A549 (cell line): ENCODE results near the gene FAM216B. TPM values are rescaled to one million over a fixed set of nuclear protein-coding genes. Genes with fewer than 3 reads are reported as not detected.
A peak's percentile ranks its signal among the peaks of the same experiment; 100 is the strongest.

Source experiments
- ATAC-seq, 2 experiments: fragments of 200-7000 bp in 1 of 2; fragments of >200 bp in 1 of 2; cut with Nextera tagmentation in 1 of 2; cut with Tn5 transposase in 1 of 2; 3 replicates each; pipeline versions ENCODE4 v1.8.0 to v1.9.1; 2018 to 2020; ENCODE audit warnings: mild to moderate bottlenecking in 1 of 2, moderate library complexity in 1 of 2
- CTCF ChIA-PET: fragments of 300-600 bp; sonication (Branson Sonifier 250); formaldehyde crosslinking; extraction: SDS; loops from one replicate; lab custom pipeline; 2021; ENCODE audit warnings: antibody characterized with exemption, inconsistent platforms; lab: Yijun Ruan, JAX
- POLR2A ChIA-PET: fragments of 350-600 bp; formaldehyde crosslinking; extraction: SDS; loops from one replicate; lab custom pipeline; 2021; ENCODE audit warnings: antibody characterized with exemption, inconsistent platforms; lab: Yijun Ruan, JAX
- DNase-seq, 2 experiments: peaks; one replicate each; pipeline versions ENCODE4 v3.0.0 to v3.0.0-alpha.2; 2011 to 2016; ENCODE audit warnings: low read depth in 1 of 2, low spot score in 1 of 2
- FAIRE-seq: peaks from 2 replicates; lab custom pipeline; 2011; peaks lifted over from hg19 to GRCh38; lab: Jason Lieb, UNC
- H3K27ac ChIP-seq, 2 experiments: fragments of >200 bp; sonication (Bioruptor Twin); formaldehyde crosslinking; 3 replicates each; pipeline ENCODE4 v1.5.1; 2016 to 2017
- H3K4me1 ChIP-seq: fragments of >200 bp; sonication (Bioruptor Twin); formaldehyde crosslinking; 3 replicates; pipeline ENCODE4 v1.6.1; 2016
- H3K4me2 ChIP-seq: fragments of >200 bp; sonication (Bioruptor Twin); formaldehyde crosslinking; 3 replicates; pipeline ENCODE4 v1.6.1; 2016
- H3K4me3 ChIP-seq: fragments of >200 bp; sonication (Bioruptor Twin); formaldehyde crosslinking; 3 replicates; pipeline ENCODE4 v1.5.1; 2016
- H3K9me3 ChIP-seq: fragments of >200 bp; sonication (Bioruptor Twin); formaldehyde crosslinking; 3 replicates; pipeline ENCODE4 v1.6.1; 2016
- CHD2 ChIP-seq: fragments of 150-350 bp; IDR thresholded peaks from 2 replicates; pipeline ENCODE4 v1.6.1; 2014; ENCODE audit warnings: low read length; ENCODE audit not compliant: partially characterized antibody
- E2F6 ChIP-seq: IDR thresholded peaks from 2 replicates; pipeline ENCODE4 v1.6.1; 2012; ENCODE audit warnings: low read depth, borderline replicate concordance
- FOSB ChIP-seq: fragments of 250-450 bp; sonication (Bioruptor Pico); IDR thresholded peaks from 2 replicates; pipeline ENCODE4 v1.5.0; 2020; ENCODE audit warnings: mild to moderate bottlenecking, moderate library complexity
- KDM1A ChIP-seq: fragments of 200-600 bp; sonication (generic); IDR thresholded peaks from 2 replicates; pipeline ENCODE4 v1.6.1; 2016; ENCODE audit warnings: low read depth, mild to moderate bottlenecking
- NR3C1 ChIP-seq: fragments of >200 bp; sonication (Bioruptor Twin); formaldehyde crosslinking; IDR thresholded peaks from 3 replicates; pipeline ENCODE4 v1.6.1; 2017
- RAD21 ChIP-seq, 2 experiments: fragments of >200 bp in 1 of 2; sonication (Bioruptor Twin) in 1 of 2; formaldehyde crosslinking in 1 of 2; IDR thresholded peaks in 1 of 2; conservative IDR thresholded peaks in 1 of 2; 2 replicates in 1 of 2; 3 replicates in 1 of 2; pipeline ENCODE4 v1.6.1; 2012 to 2018; ENCODE audit warnings: inconsistent platforms in 1 of 2
- RARB ChIP-seq: fragments of 250-450 bp; sonication (Bioruptor Pico); IDR thresholded peaks from 2 replicates; pipeline ENCODE4 v1.8.0; 2021; ENCODE audit warnings: mild to moderate bottlenecking, moderate library complexity
- RFX5 ChIP-seq: fragments of 450-650 bp; IDR thresholded peaks from 2 replicates; pipeline ENCODE4 v1.7.1; 2014; ENCODE audit warnings: antibody characterized with exemption, mild to moderate bottlenecking, moderate library complexity
- SMC3 ChIP-seq: fragments of >200 bp; sonication (Bioruptor Twin); formaldehyde crosslinking; IDR thresholded peaks from 3 replicates; pipeline ENCODE4 v1.6.1; 2018; ENCODE audit warnings: inconsistent platforms
- ZSCAN20 ChIP-seq: fragments of 250-450 bp; sonication (Bioruptor Pico); IDR thresholded peaks from 2 replicates; pipeline ENCODE4 v1.8.0; 2022; ENCODE audit warnings: mild to moderate bottlenecking, moderate library complexity
- WGBS: methylation state at CpG from one replicate; pipeline ENCODE4 v1.1.6; 2017; ENCODE audit errors: missing lambda C conversion rate; 5-methylcytosine and 5-hydroxymethylcytosine counted together
- polyA plus RNA-seq, 4 experiments: library from polyadenylated mRNA; depleted of rRNA in 3 of 4; stranded (reverse); fragments of >200 nt; fragmentation: RNase III in 1 of 4; extraction: RNeasy Plus Mini Kit Qiagen cat#74134 plus additional on column Dnase treatment in 1 of 4; gene quantifications; 2 replicates in 3 of 4; 3 replicates in 1 of 4; pipeline ENCODE4 v1.2.3, GENCODE V29; 2011 to 2017

FAM216B gene
- polyA plus RNA-seq, 2 of the 4 experiments (the other 2 are of a cell fraction) = not detected

- 23% methylated on average over 10 of the region's 10 CpGs for WGBS
- ATAC-seq = no peak
- Histone ChIP-seq H3K4me3 (no peak overlapping the region), H3K4me1 (no peaks in the 10 kb centered on the region), H3K9me3 (no peaks in the 10 kb centered on the region), H3K4me2 (no peak overlapping the region), H3K27ac (no peak overlapping the region)
- POLR2A ChIA-PET = no interaction called here
- no peak for TF ChIP-seq ZSCAN20 (CRISPR knock-in tag)
- no peak for TF ChIP-seq FOSB (CRISPR knock-in tag)
- TF ChIP-seq CHD2 = no peak
- TF ChIP-seq KDM1A = no peak
- TF ChIP-seq RFX5 = no peak
- TF ChIP-seq NR3C1 = no peak
- no peak for TF ChIP-seq E2F6
- TF ChIP-seq SMC3 = peak; percentile 39
- TF ChIP-seq RARB (CRISPR knock-in tag) = no peak
- peak; percentile 24 to 38; a peak in 2 of 5 replicates for TF ChIP-seq RAD21 (conservative IDR thresholded peaks at IDR 0.05 in 1 of 2, IDR thresholded peaks at IDR 0.05 in 1 of 2)
- FAIRE-seq = no peak
- peak; percentile 3 to 9 for DNase-seq
- CTCF ChIA-PET = interaction anchor here (0.9 kb wide), 1 partner anchor 133 kb away, joined by 3 read pairs; no protein-coding TSS in a partner anchor
These were observed 55.7 kb downstream of the FAM216B start for GRCh38 chr13:42836930-42837690.

Other genes starting within 250 kb of the FAM216B start
- not detected in 2 replicates for gene TNFSF11, start 207.4 kb upstream of the FAM216B start, polyA plus RNA-seq (2011; rRNA removed)
- gene TNFSF11, start 207.4 kb upstream of the FAM216B start, polyA plus RNA-seq (2017; fragmentation: RNase III; extraction: RNeasy Plus Mini Kit Qiagen cat#74134 plus additional on column Dnase treatment) = not detected in 3 replicates
- 0.08 and 0.10 TPM in 2 replicates for gene EPSTI1, start 210.7 kb downstream of the FAM216B start, polyA plus RNA-seq (2011; rRNA removed)
- gene EPSTI1, start 210.7 kb downstream of the FAM216B start, polyA plus RNA-seq (2017; fragmentation: RNase III; extraction: RNeasy Plus Mini Kit Qiagen cat#74134 plus additional on column Dnase treatment) = 0.05 to 0.07 TPM in 2 of 3 replicates, not detected in the other
- 0.04 and 0.05 TPM in 2 replicates for gene DNAJC15, start 242.0 kb downstream of the FAM216B start, polyA plus RNA-seq (2011; rRNA removed)
- 0.01 to 0.03 TPM in 2 of 3 replicates, not detected in the other for gene DNAJC15, start 242.0 kb downstream of the FAM216B start, polyA plus RNA-seq (2017; fragmentation: RNase III; extraction: RNeasy Plus Mini Kit Qiagen cat#74134 plus additional on column Dnase treatment)